Measurements from ENCODE around the gene AGMO.

AGMO gene

GRCh38 chr7:15561835-15562234 is at the start of gene AGMO:
Gene AGMO, minus strand, starts transcription at chr7:15562015.
- H3K9me3 ChIP-seq (ENCODE audit: control insufficient read depth, insufficient read depth, low read length) = no peaks in the 10 kb centered on the region
- no peaks in the 10 kb centered on the region for H3K36me3 ChIP-seq (ENCODE audit: control insufficient read depth, insufficient read depth, low read length)
- no peak for DNase-seq (ENCODE audit: low read depth, low spot score)
- H3K27me3 ChIP-seq (ENCODE audit: control insufficient read depth, insufficient read depth, low read length) = no peaks in the 10 kb centered on the region
- no peaks in the 10 kb centered on the region for H3K4me1 ChIP-seq (ENCODE audit: control insufficient read depth, insufficient read depth, low read length)
- WGBS (ENCODE audit: insufficient coverage, insufficient read length) = no CpG with 5 or more reads among the region's 5 CpGs
- H3K27ac ChIP-seq (ENCODE audit: low read length) = no peak within 1 kb of the TSS
- H3K4me3 ChIP-seq (ENCODE audit: low read length) = no peak within 1 kb of the TSS

- Histone ChIP-seq H3K4me3 (ENCODE audit: low read length) (no peak overlapping the region), H3K9me3 (ENCODE audit: control insufficient read depth, insufficient read depth, low read length) (no peaks in the 10 kb centered on the region), H3K27me3 (ENCODE audit: control insufficient read depth, insufficient read depth, low read length) (no peaks in the 10 kb centered on the region), H3K4me1 (ENCODE audit: control insufficient read depth, insufficient read depth, low read length) (no peaks in the 10 kb centered on the region), H3K27ac (ENCODE audit: low read length) (no peak overlapping the region), H3K36me3 (ENCODE audit: control insufficient read depth, insufficient read depth, low read length) (no peaks in the 10 kb centered on the region)
- no CpG with 5 or more reads among the region's 2 CpGs for WGBS (ENCODE audit: insufficient coverage, insufficient read length)
- no peak for DNase-seq (ENCODE audit: low read depth, low spot score)
Observed at GRCh38 chr7:15610503-15610902, 48.7 kb upstream of the AGMO start.

GRCh38 chr7:15609287-15609686 is 47.5 kb upstream of the AGMO start:
- Histone ChIP-seq H3K9me3 (ENCODE audit: control insufficient read depth, insufficient read depth, low read length) (no peaks in the 10 kb centered on the region), H3K36me3 (ENCODE audit: control insufficient read depth, insufficient read depth, low read length) (no peaks in the 10 kb centered on the region), H3K27ac (ENCODE audit: low read length) (no peak overlapping the region), H3K4me1 (ENCODE audit: control insufficient read depth, insufficient read depth, low read length) (no peaks in the 10 kb centered on the region), H3K27me3 (ENCODE audit: control insufficient read depth, insufficient read depth, low read length) (no peaks in the 10 kb centered on the region), H3K4me3 (ENCODE audit: low read length) (no peak overlapping the region)
- WGBS (ENCODE audit: insufficient coverage, insufficient read length) = 100% methylated on average over 1 of the region's 2 CpGs
- DNase-seq (ENCODE audit: low read depth, low spot score) = no peak

- Histone ChIP-seq H3K4me1 (ENCODE audit: control insufficient read depth, insufficient read depth, low read length) (no peaks in the 10 kb centered on the region), H3K27ac (ENCODE audit: low read length) (no peak overlapping the region), H3K9me3 (ENCODE audit: control insufficient read depth, insufficient read depth, low read length) (no peaks in the 10 kb centered on the region), H3K4me3 (ENCODE audit: low read length) (no peak overlapping the region), H3K36me3 (ENCODE audit: control insufficient read depth, insufficient read depth, low read length) (no peaks in the 10 kb centered on the region), H3K27me3 (ENCODE audit: control insufficient read depth, insufficient read depth, low read length) (no peaks in the 10 kb centered on the region)
- no CpG with 5 or more reads among the region's 5 CpGs for WGBS (ENCODE audit: insufficient coverage, insufficient read length)
- DNase-seq (ENCODE audit: low read depth, low spot score) = no peak
Observed at GRCh38 chr7:15607529-15608210, 45.9 kb upstream of the AGMO start.

GRCh38 chr7:15606561-15606960 is 44.7 kb upstream of the AGMO start:
- Histone ChIP-seq H3K27me3 (ENCODE audit: control insufficient read depth, insufficient read depth, low read length) (no peaks in the 10 kb centered on the region), H3K36me3 (ENCODE audit: control insufficient read depth, insufficient read depth, low read length) (no peaks in the 10 kb centered on the region), H3K9me3 (ENCODE audit: control insufficient read depth, insufficient read depth, low read length) (no peaks in the 10 kb centered on the region), H3K4me3 (ENCODE audit: low read length) (no peak overlapping the region), H3K27ac (ENCODE audit: low read length) (no peak overlapping the region), H3K4me1 (ENCODE audit: control insufficient read depth, insufficient read depth, low read length) (no peaks in the 10 kb centered on the region)
- DNase-seq (ENCODE audit: low read depth, low spot score) = no peak
- no CpG with 5 or more reads among the region's 3 CpGs for WGBS (ENCODE audit: insufficient coverage, insufficient read length)

- no peak for DNase-seq (ENCODE audit: low read depth, low spot score)
- Histone ChIP-seq H3K4me3 (ENCODE audit: low read length) (no peak overlapping the region), H3K9me3 (ENCODE audit: control insufficient read depth, insufficient read depth, low read length) (no peaks in the 10 kb centered on the region), H3K36me3 (ENCODE audit: control insufficient read depth, insufficient read depth, low read length) (no peaks in the 10 kb centered on the region), H3K27ac (ENCODE audit: low read length) (no peak overlapping the region), H3K27me3 (ENCODE audit: control insufficient read depth, insufficient read depth, low read length) (no peaks in the 10 kb centered on the region), H3K4me1 (ENCODE audit: control insufficient read depth, insufficient read depth, low read length) (0 out of 2 replicates have a peak, but pooled peaks cover 2% of the 10 kb centered on the region)
- WGBS (ENCODE audit: insufficient coverage, insufficient read length) = no CpG with 5 or more reads among the region's 1 CpG
Observed at GRCh38 chr7:15604166-15604565, 42.4 kb upstream of the AGMO start.

GRCh38 chr7:15603124-15603523 is 41.3 kb upstream of the AGMO start:
- no CpG with 5 or more reads among the region's 2 CpGs for WGBS (ENCODE audit: insufficient coverage, insufficient read length)
- H3K4me1 ChIP-seq (ENCODE audit: control insufficient read depth, insufficient read depth, low read length) = 0 out of 2 replicates have a peak, but pooled peaks cover 2% of the 10 kb centered on the region
- no peaks in the 10 kb centered on the region for H3K36me3 ChIP-seq (ENCODE audit: control insufficient read depth, insufficient read depth, low read length)
- no peak overlapping the region for H3K27ac ChIP-seq (ENCODE audit: low read length)
- no peak overlapping the region for H3K4me3 ChIP-seq (ENCODE audit: low read length)
- no peak for DNase-seq (ENCODE audit: low read depth, low spot score)
- H3K27me3 ChIP-seq (ENCODE audit: control insufficient read depth, insufficient read depth, low read length) = no peaks in the 10 kb centered on the region
- no peaks in the 10 kb centered on the region for H3K9me3 ChIP-seq (ENCODE audit: control insufficient read depth, insufficient read depth, low read length)

GRCh38 chr7:15602236-15602635 is 40.4 kb upstream of the AGMO start:
- H3K9me3 ChIP-seq (ENCODE audit: control insufficient read depth, insufficient read depth, low read length) = no peaks in the 10 kb centered on the region
- no peaks in the 10 kb centered on the region for H3K27me3 ChIP-seq (ENCODE audit: control insufficient read depth, insufficient read depth, low read length)
- H3K36me3 ChIP-seq (ENCODE audit: control insufficient read depth, insufficient read depth, low read length) = no peaks in the 10 kb centered on the region
- no CpG with 5 or more reads among the region's 1 CpG for whole genome bisulfite sequencing (ENCODE audit: insufficient coverage, insufficient read length)
- DNase-seq (ENCODE audit: low read depth, low spot score) = no peak
- 0 out of 2 replicates have a peak, but pooled peaks cover 2% of the 10 kb centered on the region for H3K4me1 ChIP-seq (ENCODE audit: control insufficient read depth, insufficient read depth, low read length)
- H3K27ac ChIP-seq (ENCODE audit: low read length) = no peak overlapping the region
- no peak overlapping the region for H3K4me3 ChIP-seq (ENCODE audit: low read length)

GRCh38 chr7:15601175-15601574 is 39.4 kb upstream of the AGMO start:
- Histone ChIP-seq H3K27ac (ENCODE audit: low read length) (no peak overlapping the region), H3K4me3 (ENCODE audit: low read length) (no peak overlapping the region), H3K9me3 (ENCODE audit: control insufficient read depth, insufficient read depth, low read length) (no peaks in the 10 kb centered on the region), H3K36me3 (ENCODE audit: control insufficient read depth, insufficient read depth, low read length) (no peaks in the 10 kb centered on the region), H3K27me3 (ENCODE audit: control insufficient read depth, insufficient read depth, low read length) (no peaks in the 10 kb centered on the region), H3K4me1 (ENCODE audit: control insufficient read depth, insufficient read depth, low read length) (0 out of 2 replicates have a peak, but pooled peaks cover 2% of the 10 kb centered on the region)
- no peak for DNase-seq (ENCODE audit: low read depth, low spot score)
- no CpG with 5 or more reads among the region's 1 CpG for WGBS (ENCODE audit: insufficient coverage, insufficient read length)

GRCh38 chr7:15600298-15600697 is 38.5 kb upstream of the AGMO start:
- Histone ChIP-seq H3K4me1 (ENCODE audit: control insufficient read depth, insufficient read depth, low read length) (0 out of 2 replicates have a peak, but pooled peaks cover 2% of the 10 kb centered on the region), H3K9me3 (ENCODE audit: control insufficient read depth, insufficient read depth, low read length) (no peaks in the 10 kb centered on the region), H3K27me3 (ENCODE audit: control insufficient read depth, insufficient read depth, low read length) (no peaks in the 10 kb centered on the region), H3K36me3 (ENCODE audit: control insufficient read depth, insufficient read depth, low read length) (no peaks in the 10 kb centered on the region), H3K4me3 (ENCODE audit: low read length) (no peak overlapping the region), H3K27ac (ENCODE audit: low read length) (no peak overlapping the region)
- no CpG with 5 or more reads among the region's 4 CpGs for WGBS (ENCODE audit: insufficient coverage, insufficient read length)
- no peak for DNase-seq (ENCODE audit: low read depth, low spot score)

- H3K9me3 ChIP-seq (ENCODE audit: control insufficient read depth, insufficient read depth, low read length) = no peaks in the 10 kb centered on the region
- H3K4me3 ChIP-seq (ENCODE audit: low read length) = no peak overlapping the region
- no peak overlapping the region for H3K27ac ChIP-seq (ENCODE audit: low read length)
- no CpG with 5 or more reads among the region's 5 CpGs for WGBS (ENCODE audit: insufficient coverage, insufficient read length)
- no peaks in the 10 kb centered on the region for H3K27me3 ChIP-seq (ENCODE audit: control insufficient read depth, insufficient read depth, low read length)
- no peak for DNase-seq (ENCODE audit: low read depth, low spot score)
- no peaks in the 10 kb centered on the region for H3K4me1 ChIP-seq (ENCODE audit: control insufficient read depth, insufficient read depth, low read length)
- no peaks in the 10 kb centered on the region for H3K36me3 ChIP-seq (ENCODE audit: control insufficient read depth, insufficient read depth, low read length)
Observed at GRCh38 chr7:15594461-15594860, 32.6 kb upstream of the AGMO start.
